ENCODE data around the gene ZBTB37.

GRCh38 chr1:173878251-173878650, 10.1 kb downstream of the ZBTB37 start:
- TF ChIP-seq GATA2 (IDR thresholded peaks at IDR 0.05; ENCODE audit: low read depth, low read length) (no peak), GATA3 (IDR thresholded peaks at IDR 0.05; ENCODE audit: low read depth, low read length) (no peak)
